Adipocyte (in vitro differentiated cells): ENCODE data around the gene MUTYH.

Source experiments
- DNase-seq: peaks from one replicate; pipeline ENCODE4 v3.0.0-alpha.2; 2015; ENCODE audit warnings: low read depth
- H3K27me3 ChIP-seq: replicated peaks from 2 replicates; pipeline ENCODE4 v1.7.0; 2013; ENCODE audit warnings: mild to moderate bottlenecking, low read length, moderate library complexity; ENCODE audit not compliant: control insufficient read depth, insufficient read depth
- H3K36me3 ChIP-seq: 2 replicates; pipeline ENCODE4 v1.7.0; 2013; ENCODE audit warnings: low read length, mild to moderate bottlenecking, moderate library complexity; ENCODE audit not compliant: control insufficient read depth, insufficient read depth, severe bottlenecking
- H3K4me1 ChIP-seq: 2 replicates; pipeline ENCODE4 v1.7.0; 2013; ENCODE audit warnings: mild to moderate bottlenecking, low read length, moderate library complexity; ENCODE audit not compliant: control insufficient read depth, insufficient read depth
- H3K4me3 ChIP-seq: 2 replicates; pipeline ENCODE4 v1.7.0; 2013; ENCODE audit warnings: mild to moderate bottlenecking, low read length, moderate library complexity
- H3K9ac ChIP-seq: 2 replicates; pipeline ENCODE4 v1.7.0; 2013; ENCODE audit warnings: mild to moderate bottlenecking, low read length, moderate library complexity
- H3K9me3 ChIP-seq: 2 replicates; pipeline ENCODE4 v1.7.0; 2013; ENCODE audit warnings: mild to moderate bottlenecking, low read length, moderate library complexity; ENCODE audit not compliant: control insufficient read depth

Gene MUTYH

DNA sequence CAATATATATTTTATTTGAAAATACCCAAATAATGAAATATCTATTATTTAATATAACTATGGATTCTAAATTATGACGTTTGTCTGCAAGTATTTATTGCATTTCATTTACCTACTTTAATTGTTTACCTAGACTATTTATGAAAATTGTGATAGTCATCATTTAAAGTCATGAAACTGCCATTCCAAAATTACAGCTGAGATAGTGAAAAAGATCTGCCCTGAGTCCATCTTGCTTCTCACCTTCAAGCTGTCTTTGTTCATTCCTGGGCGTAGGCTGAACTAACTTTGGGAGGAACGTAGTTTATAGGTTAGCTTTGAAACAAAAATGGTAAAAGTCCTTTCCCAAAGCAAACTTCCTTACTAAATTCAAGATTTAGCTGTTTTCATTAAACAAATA, 26.0 kb downstream of the MUTYH start:
- no peak overlapping the region for H3K4me3 ChIP-seq
- no peaks in the 10 kb centered on the region for H3K9me3 ChIP-seq
- no peaks in the 10 kb centered on the region for H3K4me1 ChIP-seq
- H3K36me3 ChIP-seq: no peaks in the 10 kb centered on the region
- H3K9ac ChIP-seq: no peak overlapping the region
- no peaks in the 10 kb centered on the region for H3K27me3 ChIP-seq
- DNase-seq: no peak

DNA sequence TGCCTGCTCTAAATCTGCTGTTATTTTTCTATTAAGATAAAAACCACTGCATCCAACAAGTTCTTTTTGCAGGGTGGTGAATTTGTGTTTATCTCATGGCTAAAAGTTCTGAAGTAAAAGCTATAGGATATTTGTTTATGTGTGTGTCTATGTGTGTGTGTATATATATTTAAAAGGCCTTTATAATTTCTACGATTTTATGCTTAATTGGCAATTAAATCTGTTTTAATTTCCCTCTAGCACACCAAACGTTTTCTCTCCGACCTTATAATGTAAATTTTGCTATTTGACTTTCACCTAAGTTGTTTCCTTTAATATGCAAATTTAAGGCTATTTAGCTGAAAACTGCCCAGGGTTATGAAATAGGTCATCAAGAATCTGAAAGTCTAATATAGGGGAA, 33.3 kb downstream of the MUTYH start:
- no peak for DNase-seq
- Histone ChIP-seq H3K4me1 (peaks cover 8% of the 10 kb centered on the region), H3K9me3 (no peaks in the 10 kb centered on the region), H3K4me3 (no peak overlapping the region), H3K9ac (no peak overlapping the region), H3K27me3 (no peaks in the 10 kb centered on the region), H3K36me3 (no peaks in the 10 kb centered on the region)

DNA sequence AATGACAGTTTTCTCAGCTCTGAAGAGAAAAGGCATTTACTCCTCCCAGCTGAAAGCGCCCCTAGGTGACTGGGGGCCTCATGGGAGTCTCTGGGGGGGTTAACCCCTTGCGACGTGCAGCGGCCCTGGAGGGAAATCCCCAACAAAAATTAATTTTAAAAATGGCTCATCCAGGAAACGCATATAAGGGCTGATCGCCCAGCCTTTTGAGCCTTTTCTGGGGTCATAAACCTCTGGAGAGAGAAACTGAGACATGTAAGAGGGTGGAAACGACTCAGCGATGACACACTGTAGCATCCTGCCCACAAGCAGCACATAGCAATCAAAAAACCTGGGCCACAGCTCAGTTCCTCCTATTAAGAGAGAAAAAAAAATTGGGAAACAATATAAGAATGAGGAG, 33.9 kb downstream of the MUTYH start:
- no peak for DNase-seq
- Histone ChIP-seq H3K9ac (no peak overlapping the region), H3K4me3 (no peak overlapping the region), H3K4me1 (peaks cover 8% of the 10 kb centered on the region), H3K27me3 (no peaks in the 10 kb centered on the region), H3K36me3 (no peaks in the 10 kb centered on the region), H3K9me3 (no peaks in the 10 kb centered on the region)

- Histone ChIP-seq H3K9me3 (no peaks in the 10 kb centered on the region), H3K36me3 (no peaks in the 10 kb centered on the region)
- no peak for DNase-seq
Measured at GRCh38 chr1:45305231-45305630, 35.0 kb downstream of the MUTYH start.

GRCh38 chr1:45304311-45305081, 35.7 kb downstream of the MUTYH start:
- no peaks in the 10 kb centered on the region for H3K9me3 ChIP-seq
- peak overlapping the region; percentile 90 for H3K4me3 ChIP-seq
- no peaks in the 10 kb centered on the region for H3K36me3 ChIP-seq
- H3K27me3 ChIP-seq: no peaks in the 10 kb centered on the region
- peak overlapping the region; percentile 92 for H3K9ac ChIP-seq
- H3K4me1 ChIP-seq: peaks cover 8% of the 10 kb centered on the region
- DNase-seq: no peak

More at GRCh38 chr1:45305231-45305630, 35.0 kb downstream of the MUTYH start:
- no peak overlapping the region for H3K4me3 ChIP-seq
- peaks cover 8% of the 10 kb centered on the region for H3K4me1 ChIP-seq
- H3K9ac ChIP-seq: no peak overlapping the region
- H3K27me3 ChIP-seq: no peaks in the 10 kb centered on the region

GRCh38 chr1:45303520-45304310, 36.5 kb downstream of the MUTYH start:
- peaks cover 8% of the 10 kb centered on the region for H3K4me1 ChIP-seq

GRCh38 chr1:45302505-45303150, 37.6 kb downstream of the MUTYH start:
- no peak for DNase-seq
- Histone ChIP-seq H3K9me3 (no peaks in the 10 kb centered on the region), H3K9ac (peak overlapping the region; percentile 94), H3K36me3 (no peaks in the 10 kb centered on the region), H3K4me1 (peaks cover 8% of the 10 kb centered on the region), H3K27me3 (no peaks in the 10 kb centered on the region), H3K4me3 (peak overlapping the region; percentile 88)

More at GRCh38 chr1:45303520-45304310, 36.5 kb downstream of the MUTYH start:
- Histone ChIP-seq H3K27me3 (no peaks in the 10 kb centered on the region), H3K36me3 (no peaks in the 10 kb centered on the region), H3K9me3 (no peaks in the 10 kb centered on the region), H3K9ac (peak overlapping the region; percentile 94), H3K4me3 (peak overlapping the region; percentile 90)
- DNase-seq: peak; percentile 99

GRCh38 chr1:45300669-45300997, 39.6 kb downstream of the MUTYH start:
- no peak for DNase-seq
- no peaks in the 10 kb centered on the region for H3K36me3 ChIP-seq
- no peak overlapping the region for H3K4me3 ChIP-seq
- peaks cover 8% of the 10 kb centered on the region for H3K4me1 ChIP-seq
- H3K27me3 ChIP-seq: no peaks in the 10 kb centered on the region
- H3K9ac ChIP-seq: no peak overlapping the region
- H3K9me3 ChIP-seq: no peaks in the 10 kb centered on the region

DNA sequence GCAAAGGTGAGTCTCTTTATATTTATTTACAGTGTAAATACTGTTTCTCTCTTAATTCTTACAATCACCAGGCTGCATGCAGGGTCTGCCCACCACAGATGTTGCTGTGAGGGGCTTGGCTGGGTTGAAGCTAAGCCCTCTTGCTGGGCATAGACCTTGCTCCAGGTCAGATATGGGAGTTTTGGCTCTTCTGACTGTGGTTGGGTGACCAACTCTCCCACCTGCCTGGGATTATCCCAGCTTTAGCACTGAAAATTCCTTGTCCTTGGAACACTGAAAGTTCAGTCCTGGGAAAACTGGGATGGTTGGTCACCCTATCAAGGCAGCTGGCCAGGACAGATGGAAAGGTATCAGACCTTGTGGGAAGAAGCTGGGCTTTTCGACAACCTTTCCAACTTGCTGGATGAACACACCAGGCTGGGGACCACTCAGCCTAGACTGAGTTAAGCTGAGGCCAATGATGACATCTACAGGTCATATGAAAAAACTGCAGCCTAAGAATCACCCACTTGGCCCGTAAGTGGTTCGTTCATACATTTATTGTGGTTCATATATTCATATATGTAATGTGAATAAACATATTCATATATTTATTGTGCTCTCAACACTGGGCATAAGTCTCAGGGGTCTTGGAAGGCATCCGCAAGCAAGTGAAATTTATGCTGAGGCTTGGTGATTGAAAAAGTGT, 40.1 kb downstream of the MUTYH start:
- Histone ChIP-seq H3K9me3 (no peaks in the 10 kb centered on the region), H3K4me3 (no peak overlapping the region), H3K9ac (no peak overlapping the region), H3K36me3 (no peaks in the 10 kb centered on the region), H3K27me3 (no peaks in the 10 kb centered on the region), H3K4me1 (peaks cover 8% of the 10 kb centered on the region)
- peak; percentile 89 for DNase-seq

GRCh38 chr1:45299296-45299695, 40.9 kb downstream of the MUTYH start:
- H3K36me3 ChIP-seq: no peaks in the 10 kb centered on the region
- H3K4me1 ChIP-seq: peaks cover 3% of the 10 kb centered on the region
- H3K9me3 ChIP-seq: no peaks in the 10 kb centered on the region
- H3K9ac ChIP-seq: no peak overlapping the region
- no peak overlapping the region for H3K4me3 ChIP-seq
- no peak for DNase-seq
- H3K27me3 ChIP-seq: no peaks in the 10 kb centered on the region
